Measurements from ENCODE around the gene LDAH. TPM values are rescaled to one million over a fixed set of nuclear protein-coding genes. Genes with fewer than 3 reads are reported as not detected.
"Not testable (repeated sequence)": the region's sequence is repeated elsewhere in the genome, so short reads cannot be mapped to it uniquely, and the experiment has no call there.

Gene LDAH
- total RNA-seq, 2 donors from 2014 or later: 31.0 to 37.1 TPM

DNA sequence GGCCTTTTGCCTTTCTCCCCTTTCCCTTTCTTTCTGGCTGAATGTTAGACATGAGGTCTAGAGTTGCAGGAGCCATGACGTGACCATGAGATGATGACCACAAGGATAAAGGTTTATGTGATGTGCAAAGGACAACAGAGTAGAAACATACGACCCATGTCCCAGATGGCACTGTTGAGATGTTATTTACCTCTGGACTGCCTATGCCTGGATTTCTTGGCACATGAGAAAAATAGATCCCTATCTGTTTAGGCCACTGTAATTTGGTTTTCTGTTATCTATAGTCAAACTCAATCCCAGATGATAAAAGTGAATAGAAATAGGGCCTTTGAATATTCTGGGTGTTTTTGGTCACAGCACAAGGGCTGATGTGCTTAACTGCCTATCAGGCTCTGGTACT is 97.1 kb downstream of the LDAH start:
- DNase-seq (ENCODE audit: low spot score): no peak
- H3K4me1 Mint-ChIP-seq (ENCODE audit: low read depth in 2 of 2): peaks cover 0 to 4% of the 10 kb centered on the region in 2 donors
- no peaks in the 10 kb centered on the region for H3K27me3 Mint-ChIP-seq
- no peak overlapping the region for H3K4me3 Mint-ChIP-seq
- ATAC-seq: no peak
- H3K27ac Mint-ChIP-seq: no peak overlapping the region
- H3K9me3 Mint-ChIP-seq: no peaks in the 10 kb centered on the region
- H3K36me3 Mint-ChIP-seq: peaks cover 4% of the 10 kb centered on the region

DNA sequence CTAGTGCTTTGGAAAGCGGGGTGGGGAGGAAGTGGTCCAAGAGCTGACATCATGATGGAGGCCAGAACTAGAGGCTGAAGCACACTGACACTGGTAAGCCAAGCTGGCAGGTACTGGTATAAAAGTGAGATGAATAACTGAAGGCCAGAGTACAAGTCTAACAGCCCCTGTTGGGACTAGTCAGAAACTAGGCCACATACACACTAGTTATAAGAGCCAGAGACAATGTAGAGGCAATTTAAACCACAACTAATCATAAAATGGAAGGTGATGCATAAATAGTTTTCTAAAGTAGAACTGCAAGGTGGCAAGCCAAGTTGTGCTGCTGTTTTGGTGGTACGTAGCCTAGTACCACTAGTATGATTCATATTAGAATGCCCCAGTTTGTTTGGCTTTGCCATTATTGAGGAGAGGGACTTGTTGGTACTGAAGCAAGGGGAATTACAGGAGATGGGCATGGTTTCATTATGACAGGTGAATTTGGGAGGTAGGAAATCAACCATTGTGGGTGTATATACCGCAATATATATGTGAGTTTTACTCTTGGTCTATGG is 98.3 kb downstream of the LDAH start:
- Mint-ChIP-seq H3K27me3 (no peaks in the 10 kb centered on the region), H3K4me3 (no peak overlapping the region), H3K9me3 (no peaks in the 10 kb centered on the region), H3K27ac (no peak overlapping the region), H3K4me1 (ENCODE audit: low read depth in 2 of 2) (peaks cover 2 to 4% of the 10 kb centered on the region in 2 donors), H3K36me3 (peaks cover 14% of the 10 kb centered on the region)
- ATAC-seq (no peak), DNase-seq (ENCODE audit: low spot score) (no peak)

DNA sequence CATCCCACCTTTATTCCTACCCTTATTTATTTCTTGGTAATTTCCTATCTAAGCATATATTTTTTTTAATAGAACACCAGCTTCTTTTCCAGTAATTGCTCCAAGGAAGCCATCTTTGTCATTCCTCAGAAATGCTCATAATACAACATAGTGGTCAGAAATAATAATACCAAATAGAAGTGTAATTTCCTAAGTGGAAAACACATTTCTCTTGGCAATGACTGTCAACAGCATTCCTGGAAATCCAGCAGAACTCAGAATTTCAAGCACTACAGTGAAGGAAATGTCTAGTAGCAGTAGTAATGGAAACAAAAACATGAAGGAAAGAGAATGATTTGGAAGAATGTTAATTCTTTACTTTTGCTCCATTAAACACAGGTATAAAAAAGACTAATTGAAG is 99.4 kb downstream of the LDAH start:
- Mint-ChIP-seq H3K9me3 (no peaks in the 10 kb centered on the region), H3K27me3 (no peaks in the 10 kb centered on the region), H3K36me3 (peaks cover 17% of the 10 kb centered on the region), H3K4me1 (ENCODE audit: low read depth in 2 of 2) (peaks cover 2 to 4% of the 10 kb centered on the region in 2 donors), H3K4me3 (no peak overlapping the region), H3K27ac (no peak overlapping the region)
- no peak for ATAC-seq
- DNase-seq (ENCODE audit: low spot score): no peak

DNA sequence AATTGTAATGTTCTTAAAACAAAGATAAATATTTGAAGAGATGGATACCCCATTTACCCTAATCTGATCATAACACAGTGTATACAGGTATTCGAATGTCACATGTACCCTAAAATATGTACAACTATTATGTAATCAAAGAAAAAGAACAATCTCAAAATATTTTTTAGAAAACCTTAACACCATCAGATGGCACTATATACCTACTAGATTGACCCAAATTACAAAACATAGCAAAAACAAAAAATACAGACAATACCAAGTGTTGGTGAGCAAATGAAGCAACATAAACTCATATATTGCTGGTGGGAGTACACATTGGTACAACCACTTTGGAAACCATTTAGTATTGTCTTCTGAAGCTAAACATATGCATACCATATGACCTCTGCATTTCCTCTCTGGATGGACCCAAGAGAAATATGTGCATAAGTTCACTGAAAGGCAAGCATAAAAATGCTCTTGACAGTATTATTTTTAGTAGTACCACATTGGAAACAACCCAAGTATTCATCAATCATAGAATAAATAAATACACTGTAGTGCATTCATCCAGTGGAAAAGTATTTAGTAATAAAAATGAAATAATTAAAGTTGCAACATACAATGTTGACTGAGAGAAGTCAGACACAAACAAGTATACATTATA is 100.2 kb downstream of the LDAH start:
- Mint-ChIP-seq H3K27me3 (no peaks in the 10 kb centered on the region), H3K36me3 (peaks cover 25% of the 10 kb centered on the region), H3K4me3 (no peak overlapping the region), H3K4me1 (ENCODE audit: low read depth in 2 of 2) (peaks cover 2 to 4% of the 10 kb centered on the region in 2 donors), H3K27ac (no peak overlapping the region), H3K9me3 (peaks cover 3% of the 10 kb centered on the region)
- ATAC-seq: no peak
- no peak for DNase-seq (ENCODE audit: low spot score)

DNA sequence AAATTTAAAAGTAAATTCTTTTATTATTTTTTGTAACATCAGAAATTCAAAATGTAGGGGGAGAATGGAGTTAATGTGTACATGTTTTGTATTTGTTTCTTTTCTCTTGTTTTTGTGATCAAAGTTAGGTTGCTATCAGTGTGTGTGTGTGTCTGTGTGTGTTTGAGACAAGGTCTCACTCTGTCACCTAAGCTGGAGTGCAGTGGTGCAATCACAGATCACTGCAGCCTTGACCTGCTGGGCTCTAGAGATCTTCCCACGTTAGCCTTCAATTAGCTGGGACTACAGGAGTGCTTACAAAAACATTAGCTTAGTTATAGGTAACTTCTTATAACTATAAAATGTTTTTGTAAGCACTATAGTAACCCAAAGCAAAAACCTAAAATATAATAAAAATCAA is 105.3 kb downstream of the LDAH start:
- Mint-ChIP-seq H3K4me3 (no peak overlapping the region), H3K27me3 (no peaks in the 10 kb centered on the region), H3K4me1 (ENCODE audit: low read depth in 2 of 2) (peaks cover 0 to 15% of the 10 kb centered on the region in 2 donors), H3K9me3 (peaks cover 3% of the 10 kb centered on the region), H3K36me3 (peaks cover 34% of the 10 kb centered on the region), H3K27ac (no peak overlapping the region)
- ATAC-seq (no peak), DNase-seq (ENCODE audit: low spot score) (no peak)

GRCh38 chr2:20716164-20716563 is 106.7 kb downstream of the LDAH start:
- H3K27me3 Mint-ChIP-seq; H3K9me3 Mint-ChIP-seq; H3K4me3 Mint-ChIP-seq; DNase-seq (ENCODE audit: low spot score); ATAC-seq; H3K27ac Mint-ChIP-seq: not testable (repeated sequence)
- H3K36me3 Mint-ChIP-seq: peaks cover 33% of the 10 kb centered on the region
- H3K4me1 Mint-ChIP-seq (ENCODE audit: low read depth in 2 of 2): peaks cover 3 to 15% of the 10 kb centered on the region in 2 donors

- not testable (repeated sequence) for H3K4me3 Mint-ChIP-seq; H3K27me3 Mint-ChIP-seq; DNase-seq (ENCODE audit: low spot score); H3K27ac Mint-ChIP-seq; ATAC-seq; H3K9me3 Mint-ChIP-seq
- peaks cover 3 to 19% of the 10 kb centered on the region in 2 donors for H3K4me1 Mint-ChIP-seq (ENCODE audit: low read depth in 2 of 2)
- peaks cover 18% of the 10 kb centered on the region for H3K36me3 Mint-ChIP-seq
These were observed 108.5 kb downstream of the LDAH start for GRCh38 chr2:20714412-20714811.

DNA sequence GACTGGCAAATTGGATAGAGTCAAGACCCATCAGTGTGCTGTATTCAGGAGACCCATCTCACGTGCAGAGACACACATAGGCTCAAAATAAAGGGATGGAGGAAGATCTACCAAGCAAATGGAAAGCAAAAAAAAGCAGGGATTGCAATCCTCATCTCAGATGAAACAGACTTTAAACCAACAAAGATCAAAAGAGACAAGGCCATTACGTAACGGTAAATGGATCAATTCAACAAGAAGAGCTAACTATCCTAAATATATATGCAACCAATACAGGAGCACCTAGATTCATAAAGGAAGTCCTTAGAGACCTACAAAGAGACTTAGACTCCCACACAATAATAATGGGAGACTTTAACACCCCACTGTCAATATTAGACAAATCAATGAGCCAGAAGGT is 109.3 kb downstream of the LDAH start:
- H3K9me3 Mint-ChIP-seq; ATAC-seq; H3K27ac Mint-ChIP-seq; H3K4me3 Mint-ChIP-seq; H3K27me3 Mint-ChIP-seq; DNase-seq (ENCODE audit: low spot score): not testable (repeated sequence)
- Mint-ChIP-seq H3K4me1 (ENCODE audit: low read depth in 2 of 2) (peaks cover 3 to 19% of the 10 kb centered on the region in 2 donors), H3K36me3 (peaks cover 17% of the 10 kb centered on the region)

- not testable (repeated sequence) for ATAC-seq; H3K36me3 Mint-ChIP-seq; H3K4me3 Mint-ChIP-seq; H3K9me3 Mint-ChIP-seq; H3K27ac Mint-ChIP-seq; H3K27me3 Mint-ChIP-seq; DNase-seq (ENCODE audit: low spot score)
- H3K4me1 Mint-ChIP-seq (ENCODE audit: low read depth in 2 of 2): peaks cover 3 to 19% of the 10 kb centered on the region in 2 donors
These were observed 111.3 kb downstream of the LDAH start for GRCh38 chr2:20711641-20712040.

DNA sequence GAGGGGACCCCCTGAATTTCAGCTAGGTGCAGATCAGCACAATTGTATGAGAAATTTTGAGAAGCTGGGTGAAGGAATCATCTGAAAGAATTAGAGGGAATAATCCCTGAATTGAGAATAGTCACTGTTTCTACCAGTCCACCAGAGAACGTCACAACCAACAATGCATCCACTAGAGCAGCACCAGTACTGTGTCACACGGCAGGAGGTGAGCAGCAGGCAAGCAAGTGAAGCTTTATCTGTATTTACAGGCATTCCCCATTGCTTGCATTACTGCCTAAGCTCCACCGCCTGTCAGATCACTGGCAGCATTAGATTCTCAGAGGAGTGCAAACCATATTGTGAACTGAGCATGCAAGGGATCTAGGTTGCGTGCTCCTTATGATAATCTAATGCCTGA is 115.3 kb downstream of the LDAH start:
- DNase-seq (ENCODE audit: low spot score): no peak
- peaks cover 3 to 6% of the 10 kb centered on the region in 2 donors for H3K4me1 Mint-ChIP-seq (ENCODE audit: low read depth in 2 of 2)
- no peaks in the 10 kb centered on the region for H3K36me3 Mint-ChIP-seq
- ATAC-seq: no peak
- no peak overlapping the region for H3K27ac Mint-ChIP-seq
- no peaks in the 10 kb centered on the region for H3K27me3 Mint-ChIP-seq
- no peaks in the 10 kb centered on the region for H3K9me3 Mint-ChIP-seq
- no peak overlapping the region for H3K4me3 Mint-ChIP-seq

GRCh38 chr2:20706786-20707185 is 116.1 kb downstream of the LDAH start:
- no peak overlapping the region for H3K27ac Mint-ChIP-seq
- DNase-seq (ENCODE audit: low spot score) (no peak), ATAC-seq (no peak)
- H3K36me3 Mint-ChIP-seq: no peaks in the 10 kb centered on the region
- no peaks in the 10 kb centered on the region for H3K9me3 Mint-ChIP-seq
- H3K4me3 Mint-ChIP-seq: no peak overlapping the region
- H3K4me1 Mint-ChIP-seq (ENCODE audit: low read depth in 2 of 2): peaks cover 0 to 6% of the 10 kb centered on the region in 2 donors
- no peaks in the 10 kb centered on the region for H3K27me3 Mint-ChIP-seq

GRCh38 chr2:20706217-20706616 is 116.7 kb downstream of the LDAH start:
- Mint-ChIP-seq H3K4me1 (ENCODE audit: low read depth in 2 of 2) (peaks cover 0 to 6% of the 10 kb centered on the region in 2 donors), H3K27ac (no peak overlapping the region), H3K9me3 (no peaks in the 10 kb centered on the region), H3K27me3 (no peaks in the 10 kb centered on the region), H3K36me3 (no peaks in the 10 kb centered on the region), H3K4me3 (no peak overlapping the region)
- DNase-seq (ENCODE audit: low spot score) (no peak), ATAC-seq (no peak)

DNA sequence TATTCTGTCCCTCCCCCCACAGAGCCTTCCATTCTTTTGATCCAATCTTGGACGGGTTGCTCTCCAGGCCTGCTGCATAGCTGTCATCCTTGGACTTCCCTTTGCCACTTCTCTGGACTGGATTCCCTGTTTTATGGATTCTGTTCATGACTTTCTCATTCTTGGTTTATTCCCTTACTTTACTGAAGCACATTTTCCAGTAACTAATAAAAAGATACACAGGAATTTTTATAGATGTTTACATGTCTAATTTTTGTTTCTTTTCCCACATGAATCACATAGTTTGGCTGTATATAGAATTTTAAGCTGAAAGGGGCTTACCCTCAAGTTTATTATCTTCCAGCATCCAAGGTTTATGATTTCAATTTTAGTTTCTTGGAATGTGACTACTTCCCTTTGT is 118.0 kb downstream of the LDAH start:
- H3K27ac Mint-ChIP-seq: no peak overlapping the region
- peaks cover 0 to 4% of the 10 kb centered on the region in 2 donors for H3K4me1 Mint-ChIP-seq (ENCODE audit: low read depth in 2 of 2)
- H3K27me3 Mint-ChIP-seq: no peaks in the 10 kb centered on the region
- no peak overlapping the region for H3K4me3 Mint-ChIP-seq
- ATAC-seq: no peak
- no peaks in the 10 kb centered on the region for H3K36me3 Mint-ChIP-seq
- DNase-seq (ENCODE audit: low spot score): no peak
- no peaks in the 10 kb centered on the region for H3K9me3 Mint-ChIP-seq

DNA sequence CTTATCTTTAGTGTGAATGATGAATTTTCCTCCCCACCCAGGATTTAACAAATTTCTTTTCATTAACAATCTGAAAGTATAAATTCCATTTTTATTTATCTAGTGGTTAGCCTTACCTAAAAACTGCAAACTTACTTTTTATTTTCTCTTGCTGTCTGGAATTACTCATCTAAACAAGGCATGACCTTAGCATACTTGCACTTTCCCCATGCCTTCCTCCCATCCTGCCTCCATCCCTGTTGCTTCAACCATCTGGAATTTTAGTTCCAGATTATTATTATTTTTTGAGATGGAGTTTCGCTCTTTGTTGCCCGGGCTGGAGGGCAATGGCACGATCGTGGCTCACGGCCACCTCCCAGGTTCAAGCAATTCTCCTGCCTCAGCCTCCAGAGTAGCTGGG is 120.3 kb downstream of the LDAH start:
- no peaks in the 10 kb centered on the region for H3K9me3 Mint-ChIP-seq
- peaks cover 0 to 7% of the 10 kb centered on the region in 2 donors for H3K4me1 Mint-ChIP-seq (ENCODE audit: low read depth in 2 of 2)
- no peaks in the 10 kb centered on the region for H3K36me3 Mint-ChIP-seq
- ATAC-seq (no peak), DNase-seq (ENCODE audit: low spot score) (no peak)
- H3K4me3 Mint-ChIP-seq: no peak overlapping the region
- no peaks in the 10 kb centered on the region for H3K27me3 Mint-ChIP-seq
- H3K27ac Mint-ChIP-seq: no peak overlapping the region

Measured in natural killer cell treated with Interleukin-12 subunit alpha and Interleukin-12 subunit beta and Interleukin-15 and Interleukin-18, amount 100 ng/mL, for 72 hours (primary cell).